NCI-H146 (cell line): ENCODE measurements around the gene UQCC2.

Experiments used
- DNase-seq: peaks from one replicate; lab custom pipeline; 2025; lab: John Stamatoyannopoulos, UW

Gene UQCC2

DNA sequence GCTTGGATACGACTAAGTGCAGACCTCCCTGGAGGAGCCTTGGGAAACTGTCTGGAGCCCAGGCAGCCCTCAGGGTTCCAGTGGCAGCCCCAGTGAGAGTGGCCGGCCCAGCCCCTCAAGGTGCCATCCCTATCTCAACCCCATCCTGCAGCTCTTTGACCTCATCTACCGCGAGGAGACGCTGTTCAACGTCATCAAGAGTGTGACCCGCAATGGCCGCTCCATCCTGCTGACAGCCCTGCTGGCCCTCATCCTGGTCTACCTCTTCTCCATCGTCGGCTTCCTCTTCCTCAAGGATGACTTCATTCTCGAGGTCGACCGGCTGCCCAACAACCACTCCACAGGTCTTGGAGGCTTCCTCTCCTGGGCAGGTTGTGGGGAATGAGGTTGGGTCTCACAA, 20.7 kb downstream of the UQCC2 start:
- DNase-seq: no peak

DNA sequence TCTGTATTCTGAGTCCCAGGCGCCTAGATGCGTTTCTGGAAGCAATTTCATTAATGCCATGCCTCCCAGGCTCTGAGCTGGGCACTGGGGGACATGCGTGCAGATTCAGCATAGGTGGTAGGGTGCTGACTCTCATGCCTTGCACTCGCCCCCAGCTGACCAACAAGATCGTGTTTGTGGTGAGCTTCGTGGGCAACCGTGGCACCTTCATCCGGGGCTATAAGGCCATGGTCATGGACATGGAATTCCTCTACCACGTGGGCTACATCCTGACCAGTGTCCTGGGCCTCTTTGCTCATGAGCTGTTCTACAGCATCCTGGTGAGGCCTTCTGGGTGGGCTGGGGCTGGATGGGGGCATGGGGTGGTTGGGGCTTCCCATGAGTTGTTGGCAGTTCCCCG, 21.6 kb downstream of the UQCC2 start:
- DNase-seq: no peak

DNA sequence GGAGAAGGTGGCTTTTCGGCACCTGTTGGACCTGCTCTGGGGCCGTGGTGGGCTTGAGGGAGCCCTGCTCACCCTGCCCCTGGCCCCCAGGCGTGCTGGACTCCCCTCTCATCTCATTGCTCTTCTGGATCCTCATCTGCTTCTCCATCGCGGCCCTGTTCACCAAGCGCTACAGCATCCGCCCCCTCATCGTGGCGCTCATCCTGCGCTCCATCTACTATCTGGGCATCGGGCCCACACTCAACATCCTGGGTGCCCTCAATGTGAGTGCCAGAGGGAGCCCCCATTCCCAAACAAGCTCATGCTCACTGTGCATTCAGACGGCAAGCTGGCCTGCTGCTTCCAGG, 22.4 kb downstream of the UQCC2 start:
- DNase-seq: no peak

DNA sequence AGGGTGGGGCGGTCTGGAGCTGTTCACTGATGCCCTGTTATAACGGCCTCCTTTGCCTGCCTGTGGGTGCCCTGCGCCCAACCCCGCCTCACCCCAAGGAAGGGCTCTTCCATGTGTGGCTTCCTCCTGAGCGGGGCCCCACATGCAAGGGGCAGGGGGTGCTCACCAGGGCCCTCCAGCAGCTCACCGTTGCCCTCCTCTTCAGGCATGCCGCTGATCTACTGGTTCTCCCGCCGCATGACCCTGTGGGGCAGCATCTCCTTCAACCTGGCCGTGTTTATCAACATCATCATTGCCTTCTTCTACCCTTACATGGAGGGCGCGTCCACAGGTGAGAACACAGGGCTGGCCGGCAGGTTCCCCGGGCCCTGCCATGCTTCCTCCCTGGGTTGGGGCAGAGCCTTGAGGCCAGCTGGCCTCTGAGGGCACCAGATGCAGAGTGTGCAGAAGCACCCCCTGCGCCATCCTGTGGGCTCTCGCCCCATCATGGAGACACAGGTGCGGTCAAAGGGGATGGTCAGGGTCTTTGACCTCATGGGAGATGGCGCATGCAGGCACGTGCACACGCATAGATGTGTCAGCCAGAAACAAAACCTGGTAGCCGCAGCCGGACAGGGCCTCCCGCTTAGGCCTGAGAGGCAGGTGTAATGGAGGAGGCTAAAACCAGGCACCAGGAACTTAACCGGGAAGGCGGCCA, 22.9 kb downstream of the UQCC2 start:
- no peak for DNase-seq

DNA sequence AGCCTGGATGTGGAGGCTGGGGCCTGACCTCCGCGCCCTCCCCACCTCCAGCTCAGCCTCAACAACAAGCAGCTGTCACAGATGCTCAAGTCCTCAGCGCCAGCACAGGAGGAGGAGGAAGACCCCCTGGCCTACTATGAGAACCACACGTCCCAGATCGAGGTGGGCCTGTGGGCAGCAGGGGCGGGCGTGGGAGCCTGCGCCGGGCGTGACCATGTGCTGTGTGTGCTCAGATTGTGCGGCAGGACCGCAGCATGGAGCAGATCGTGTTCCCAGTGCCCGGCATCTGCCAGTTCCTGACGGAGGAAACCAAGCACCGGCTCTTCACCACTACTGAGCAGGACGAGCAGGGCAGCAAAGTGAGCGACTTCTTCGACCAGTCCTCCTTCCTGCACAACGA, 23.5 kb downstream of the UQCC2 start:
- no peak for DNase-seq

DNA sequence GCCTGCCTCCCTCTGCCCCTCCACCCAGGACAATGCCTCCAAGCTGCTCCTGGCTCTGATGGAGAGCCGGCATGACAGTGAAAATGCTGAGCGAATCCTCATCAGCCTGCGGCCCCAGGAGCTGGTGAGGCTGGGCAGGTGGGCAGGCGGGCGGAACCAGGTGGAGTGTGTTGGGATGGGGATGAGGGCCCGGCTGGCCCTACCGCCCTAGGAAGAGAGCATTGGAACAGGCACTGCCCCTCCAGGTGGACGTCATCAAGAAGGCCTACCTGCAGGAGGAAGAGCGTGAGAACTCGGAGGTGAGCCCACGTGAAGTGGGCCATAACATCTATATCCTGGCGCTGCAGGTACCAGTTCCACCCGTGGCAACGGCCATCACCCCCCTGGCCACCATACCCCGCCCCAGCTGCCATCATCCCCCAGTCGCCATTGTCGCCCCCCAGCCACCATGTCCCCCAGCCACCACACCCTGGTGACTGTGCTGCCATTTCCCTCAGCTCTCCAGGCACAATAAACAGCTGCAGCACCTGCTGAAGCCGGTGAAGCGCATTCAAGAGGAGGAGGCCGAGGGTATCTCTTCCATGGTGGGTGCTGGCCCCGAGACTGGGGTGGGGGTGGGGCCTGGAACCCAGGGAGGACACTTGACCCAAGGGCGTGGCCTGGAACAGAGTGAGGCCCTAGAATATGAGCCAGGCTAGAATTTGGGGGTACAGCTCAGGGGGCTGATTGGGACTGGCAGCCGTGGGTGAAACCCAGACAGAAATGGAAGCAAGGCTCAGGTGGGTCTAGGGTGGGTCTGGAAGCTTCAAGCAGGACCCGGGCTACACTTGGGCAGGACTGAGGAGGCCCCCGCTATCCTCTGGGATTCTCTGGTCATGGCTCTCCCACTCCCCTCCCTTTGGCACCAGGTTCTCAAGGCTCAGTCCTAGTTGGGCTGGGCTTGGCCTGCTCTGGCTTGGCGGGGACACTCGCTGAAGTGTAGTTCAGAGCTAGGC, 24.2 kb downstream of the UQCC2 start:
- DNase-seq: no peak

DNA sequence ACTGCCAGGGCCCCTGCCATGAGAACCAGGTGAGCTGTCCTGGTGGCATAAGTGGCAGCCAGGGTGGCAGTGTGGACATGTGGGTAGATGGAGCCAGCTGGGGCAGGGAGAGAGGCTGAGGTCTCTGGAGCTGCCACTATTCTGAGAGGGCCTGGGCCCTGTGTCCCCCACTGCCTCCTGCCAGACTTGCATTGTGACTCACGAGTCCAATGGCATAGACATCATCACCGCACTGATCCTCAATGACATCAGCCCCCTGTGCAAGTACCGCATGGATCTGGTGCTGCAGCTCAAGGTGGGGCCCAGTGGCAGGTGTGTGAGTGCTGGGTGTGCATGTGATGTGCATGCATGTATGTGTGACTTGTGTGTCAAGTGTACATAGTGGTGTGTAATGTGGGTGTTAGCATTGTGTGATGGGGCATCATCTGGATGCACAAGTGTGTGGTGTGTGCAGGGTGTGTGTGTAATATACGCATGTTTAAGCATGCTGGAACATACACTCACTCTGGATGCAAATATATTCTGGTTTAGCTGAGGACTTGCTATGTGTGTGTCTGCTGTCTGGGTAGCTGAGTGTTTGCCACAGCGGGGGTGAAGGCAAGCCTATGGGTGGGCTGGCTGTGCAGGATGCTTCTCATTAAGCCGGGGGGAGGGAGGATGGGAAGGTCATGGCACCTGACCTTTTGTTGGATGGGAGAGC, 25.1 kb downstream of the UQCC2 start:
- DNase-seq: no peak

DNA sequence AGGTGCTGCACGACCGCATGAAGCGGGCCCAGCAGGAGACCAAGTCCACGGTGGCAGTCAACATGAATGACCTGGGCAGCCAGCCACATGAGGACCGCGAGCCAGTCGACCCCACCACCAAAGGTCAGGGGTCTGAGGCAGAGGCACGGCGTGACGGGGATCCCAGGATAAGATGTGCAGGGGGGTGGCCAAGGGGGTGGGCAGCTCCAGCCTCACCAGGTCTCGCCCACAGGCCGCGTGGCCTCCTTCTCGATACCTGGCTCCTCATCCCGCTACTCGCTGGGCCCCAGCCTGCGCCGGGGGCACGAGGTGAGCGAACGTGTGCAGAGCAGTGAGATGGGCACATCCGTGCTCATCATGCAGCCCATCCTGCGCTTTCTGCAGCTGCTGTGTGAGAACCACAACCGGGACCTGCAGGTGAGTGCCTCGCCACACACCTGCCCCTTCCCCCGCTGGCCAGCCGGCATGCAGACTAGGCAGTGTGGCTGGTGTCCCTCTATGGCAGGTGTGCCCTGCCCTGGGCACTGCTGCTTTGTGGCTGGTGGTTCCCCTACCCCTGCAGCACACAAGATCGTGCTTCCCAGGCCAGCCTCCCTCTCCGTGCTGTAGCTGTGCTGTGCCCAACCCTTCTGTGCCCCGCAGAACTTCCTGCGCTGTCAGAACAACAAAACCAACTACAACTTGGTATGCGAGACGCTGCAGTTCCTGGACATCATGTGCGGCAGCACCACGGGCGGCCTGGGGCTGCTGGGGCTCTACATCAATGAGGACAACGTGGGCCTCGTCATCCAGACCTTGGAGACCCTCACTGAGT, 25.9 kb downstream of the UQCC2 start:
- DNase-seq: no peak

DNA sequence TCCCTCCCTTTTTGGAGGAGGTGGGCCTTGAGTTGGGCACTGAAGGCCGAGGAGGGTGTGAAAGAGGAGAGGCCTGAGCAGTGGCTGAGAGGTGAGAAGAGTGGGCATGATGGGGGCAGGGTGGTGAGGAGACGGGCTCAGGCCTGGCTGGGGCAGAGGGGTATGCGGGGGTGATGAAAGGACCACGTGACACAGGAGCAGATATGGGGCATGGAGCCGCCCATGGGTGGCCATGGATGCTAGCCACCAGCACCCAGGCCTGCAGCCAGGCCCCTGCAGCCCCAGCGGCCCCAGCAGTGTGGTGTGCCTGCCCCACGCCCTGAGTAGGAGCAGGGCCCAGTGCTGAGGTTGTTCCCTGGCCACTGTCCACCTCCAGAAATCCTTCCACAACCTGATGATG, 26.5 kb downstream of the UQCC2 start:
- DNase-seq: no peak

DNA sequence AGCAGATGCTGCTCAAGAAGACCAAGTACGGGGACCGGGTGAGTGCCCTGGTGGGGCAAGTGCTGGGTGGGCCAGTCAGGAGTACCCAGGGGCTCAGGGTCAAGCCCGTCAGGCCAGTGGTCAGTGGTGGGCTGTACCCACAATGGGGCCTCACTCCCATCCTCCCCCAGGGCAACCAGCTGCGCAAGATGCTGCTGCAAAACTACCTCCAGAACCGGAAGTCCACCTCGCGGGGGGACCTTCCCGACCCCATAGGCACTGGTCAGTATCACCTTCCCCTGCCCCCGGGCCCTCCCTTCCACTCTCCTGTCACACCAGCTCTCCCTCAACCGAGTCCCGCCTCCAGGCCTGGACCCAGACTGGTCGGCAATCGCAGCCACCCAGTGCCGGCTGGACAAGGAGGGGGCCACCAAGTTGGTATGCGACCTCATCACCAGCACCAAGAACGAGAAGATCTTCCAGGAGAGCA, 27.0 kb downstream of the UQCC2 start:
- DNase-seq: no peak

DNA sequence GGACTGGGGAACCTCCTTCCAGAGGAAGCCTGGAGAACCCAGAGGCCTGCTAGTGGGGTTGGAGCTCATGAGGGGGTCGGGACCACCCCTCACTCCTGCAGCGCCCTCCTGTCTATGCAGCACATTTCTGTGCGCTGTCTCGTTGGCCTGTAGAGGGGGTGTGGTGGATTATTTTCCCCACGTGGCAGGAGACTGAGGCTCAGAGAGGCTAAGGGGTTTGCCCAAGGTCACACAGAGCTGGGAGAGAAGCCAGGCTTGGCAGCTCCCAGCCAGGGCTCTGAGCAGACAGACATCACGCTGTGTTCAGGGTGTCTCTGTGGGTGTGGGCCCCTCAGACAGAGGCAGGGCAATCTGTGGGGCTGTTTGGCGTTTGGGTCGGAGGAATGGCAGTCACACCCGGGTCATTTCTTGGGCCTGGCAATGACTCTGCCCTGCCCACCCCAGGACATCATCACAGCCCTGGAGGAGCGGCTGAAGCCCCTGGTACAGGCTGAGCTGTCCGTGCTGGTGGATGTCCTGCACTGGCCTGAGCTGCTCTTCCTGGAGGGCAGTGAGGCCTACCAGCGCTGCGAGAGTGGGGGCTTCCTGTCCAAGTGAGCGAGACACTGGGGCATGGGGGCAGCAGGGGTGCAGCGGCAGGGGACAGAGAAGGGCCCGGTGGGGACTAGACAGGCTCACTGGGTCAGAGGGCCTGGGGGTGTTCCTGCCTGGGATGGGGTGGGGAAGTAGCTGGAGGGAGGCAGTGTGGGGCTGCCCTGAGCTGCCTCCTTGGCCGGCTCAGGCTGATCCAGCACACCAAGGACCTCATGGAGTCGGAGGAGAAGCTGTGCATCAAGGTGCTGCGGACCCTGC, 27.7 kb downstream of the UQCC2 start:
- DNase-seq: no peak

DNA sequence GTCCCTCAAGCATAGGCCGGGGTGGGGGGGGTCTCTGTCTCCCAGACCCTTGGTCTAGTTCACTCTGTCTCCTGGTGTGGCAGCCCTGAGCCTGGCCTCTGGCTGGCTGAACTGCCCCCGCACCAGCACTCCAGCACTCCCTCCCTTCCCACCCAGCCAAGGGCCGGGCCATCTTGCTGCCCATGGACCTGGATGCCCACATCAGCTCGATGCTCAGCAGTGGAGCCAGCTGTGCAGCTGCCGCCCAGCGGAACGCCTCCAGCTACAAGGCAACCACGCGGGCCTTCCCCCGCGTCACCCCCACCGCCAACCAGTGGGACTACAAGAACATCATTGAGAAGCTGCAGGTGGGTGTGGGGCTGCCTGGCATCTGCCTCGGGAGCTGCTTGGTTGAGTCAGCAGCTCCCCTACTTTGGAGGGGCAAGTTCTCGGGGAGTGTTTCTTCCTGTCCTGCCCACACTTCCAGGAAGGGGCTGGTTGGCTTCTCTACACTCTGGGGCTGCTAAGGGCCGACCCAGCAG, 28.4 kb downstream of the UQCC2 start:
- no peak for DNase-seq

DNA sequence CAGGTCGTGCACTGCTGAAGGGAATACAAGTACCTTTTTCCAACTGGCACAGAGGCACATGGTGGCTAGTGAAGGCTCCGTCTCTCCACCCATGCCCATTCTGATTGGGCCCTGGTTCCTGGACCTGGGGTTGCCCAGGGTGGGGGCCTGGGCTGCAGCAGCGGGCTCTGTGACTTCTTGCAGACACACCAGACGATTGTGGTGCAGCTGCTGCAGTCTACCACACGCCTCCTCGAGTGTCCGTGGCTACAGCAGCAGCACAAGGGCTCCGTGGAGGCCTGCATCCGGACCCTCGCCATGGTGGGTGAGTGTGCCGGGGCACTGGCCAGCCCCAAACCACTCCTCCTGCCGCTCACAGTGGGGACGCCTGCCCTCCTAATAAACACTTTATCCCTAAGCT, 29.2 kb downstream of the UQCC2 start:
- no peak for DNase-seq

DNA sequence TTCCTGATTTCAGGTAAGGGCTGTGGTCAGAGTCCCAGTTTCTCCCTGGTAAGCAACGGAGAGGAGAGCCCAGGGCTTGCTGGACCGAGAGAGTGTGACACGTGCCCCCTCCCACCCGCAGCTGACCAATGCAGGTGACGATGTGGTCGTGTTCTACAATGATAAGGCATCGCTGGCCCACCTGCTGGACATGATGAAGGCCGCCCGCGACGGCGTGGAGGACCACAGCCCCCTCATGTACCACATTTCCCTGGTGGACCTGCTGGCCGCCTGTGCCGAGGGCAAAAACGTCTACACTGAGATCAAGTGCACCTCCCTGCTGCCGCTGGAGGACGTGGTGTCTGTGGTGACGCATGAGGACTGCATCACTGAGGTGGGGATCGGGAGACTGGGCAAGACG, 31.7 kb downstream of the UQCC2 start:
- DNase-seq: no peak

DNA sequence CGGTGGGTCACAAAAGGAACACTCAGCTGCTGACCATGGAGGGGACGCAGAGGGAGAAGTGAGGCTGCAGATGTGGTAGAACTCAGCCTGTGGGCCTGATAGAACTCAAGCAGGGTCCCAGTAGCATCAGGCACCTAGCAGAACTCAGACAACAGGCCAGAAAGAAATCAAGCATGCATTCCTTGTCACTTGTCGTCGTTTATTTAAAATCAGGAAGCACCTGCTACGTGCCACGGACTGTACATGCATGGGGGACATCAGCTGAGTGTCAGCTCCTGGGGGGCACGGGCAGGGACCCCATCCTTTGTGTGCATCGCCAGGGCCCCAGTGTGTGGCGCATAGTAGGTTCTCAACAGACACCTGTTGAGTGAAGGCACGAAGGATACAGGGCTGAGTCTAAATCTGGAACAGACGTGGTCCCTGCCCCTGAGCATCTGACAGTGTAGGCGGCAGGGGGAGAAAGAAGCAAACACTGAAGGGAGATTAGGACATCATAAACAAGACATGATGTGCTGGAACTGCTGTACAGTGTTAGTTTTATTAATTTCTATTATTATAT, 32.5 kb downstream of the UQCC2 start:
- DNase-seq: no peak

DNA sequence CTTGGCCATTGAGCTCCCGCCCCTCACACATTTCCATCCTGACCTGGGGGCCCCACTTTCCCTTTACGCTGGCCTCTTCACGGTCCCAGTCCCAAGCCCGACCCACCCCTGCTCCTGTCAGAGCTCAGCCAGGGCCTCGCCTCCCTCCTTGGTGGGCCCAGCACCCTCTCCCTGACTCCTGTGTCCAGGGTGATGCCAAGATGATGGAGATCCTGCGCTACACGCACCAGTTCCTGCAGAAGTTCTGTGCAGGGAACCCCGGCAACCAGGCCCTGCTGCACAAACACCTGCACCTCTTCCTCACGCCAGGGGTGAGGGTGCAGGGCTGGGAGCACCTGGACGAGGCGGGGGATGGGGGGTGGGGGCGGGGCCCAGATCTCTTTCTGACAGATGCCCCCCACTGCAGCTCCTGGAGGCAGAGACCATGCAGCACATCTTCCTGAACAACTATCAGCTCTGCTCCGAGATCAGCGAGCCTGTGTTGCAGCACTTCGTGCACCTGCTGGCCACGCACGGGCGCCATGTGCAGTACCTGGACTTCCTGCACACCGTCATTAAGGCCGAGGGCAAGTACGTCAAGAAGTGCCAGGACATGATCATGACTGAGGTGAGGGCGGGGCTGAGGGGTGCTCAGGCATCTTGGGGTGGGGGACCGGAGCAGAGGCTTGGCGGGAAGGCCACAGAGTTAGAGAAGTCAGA, 33.1 kb downstream of the UQCC2 start:
- DNase-seq: no peak

DNA sequence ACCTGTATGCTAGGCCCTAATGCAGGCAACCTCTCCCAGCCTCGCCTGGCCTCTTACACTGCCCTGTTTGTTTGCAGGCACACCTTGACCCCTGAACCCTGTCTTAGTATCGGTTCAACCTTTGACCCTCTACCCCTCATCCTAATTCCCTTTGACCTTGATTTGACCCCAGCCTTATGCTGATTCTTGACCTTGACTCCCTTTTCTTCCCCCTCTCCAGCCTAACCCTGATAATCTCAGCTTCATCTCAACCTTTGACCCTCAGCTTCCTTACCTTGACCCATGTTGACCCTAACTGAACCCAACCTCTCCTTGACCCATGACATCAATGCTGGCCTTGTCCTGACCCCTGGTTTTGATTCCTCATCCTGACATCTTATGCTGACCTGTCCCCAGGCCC, 33.8 kb downstream of the UQCC2 start:
- no peak for DNase-seq

DNA sequence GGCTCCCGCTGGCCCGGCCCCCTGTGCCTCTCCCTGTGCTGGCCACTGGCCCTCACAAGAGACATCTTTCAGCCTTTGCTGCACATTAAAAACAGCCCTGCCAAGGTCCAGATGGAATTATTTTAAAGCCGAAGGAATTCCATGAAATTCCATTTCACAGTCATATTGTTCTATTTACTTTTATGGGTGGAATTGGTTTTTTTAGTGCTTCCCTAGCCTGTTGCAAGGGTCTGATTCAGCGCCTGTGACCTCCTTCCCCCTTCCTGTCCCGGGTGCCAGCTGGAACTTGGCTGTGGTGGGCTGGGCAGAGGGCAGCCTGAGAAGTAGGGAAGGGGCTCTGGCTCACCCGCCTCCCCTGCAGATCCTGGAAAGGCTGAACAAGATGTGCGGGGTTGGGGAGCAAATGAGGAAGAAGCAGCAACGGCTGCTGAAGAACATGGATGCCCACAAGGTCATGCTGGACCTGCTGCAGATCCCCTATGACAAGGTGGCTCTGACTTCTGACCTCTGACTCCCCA, 34.3 kb downstream of the UQCC2 start:
- DNase-seq: no peak

DNA sequence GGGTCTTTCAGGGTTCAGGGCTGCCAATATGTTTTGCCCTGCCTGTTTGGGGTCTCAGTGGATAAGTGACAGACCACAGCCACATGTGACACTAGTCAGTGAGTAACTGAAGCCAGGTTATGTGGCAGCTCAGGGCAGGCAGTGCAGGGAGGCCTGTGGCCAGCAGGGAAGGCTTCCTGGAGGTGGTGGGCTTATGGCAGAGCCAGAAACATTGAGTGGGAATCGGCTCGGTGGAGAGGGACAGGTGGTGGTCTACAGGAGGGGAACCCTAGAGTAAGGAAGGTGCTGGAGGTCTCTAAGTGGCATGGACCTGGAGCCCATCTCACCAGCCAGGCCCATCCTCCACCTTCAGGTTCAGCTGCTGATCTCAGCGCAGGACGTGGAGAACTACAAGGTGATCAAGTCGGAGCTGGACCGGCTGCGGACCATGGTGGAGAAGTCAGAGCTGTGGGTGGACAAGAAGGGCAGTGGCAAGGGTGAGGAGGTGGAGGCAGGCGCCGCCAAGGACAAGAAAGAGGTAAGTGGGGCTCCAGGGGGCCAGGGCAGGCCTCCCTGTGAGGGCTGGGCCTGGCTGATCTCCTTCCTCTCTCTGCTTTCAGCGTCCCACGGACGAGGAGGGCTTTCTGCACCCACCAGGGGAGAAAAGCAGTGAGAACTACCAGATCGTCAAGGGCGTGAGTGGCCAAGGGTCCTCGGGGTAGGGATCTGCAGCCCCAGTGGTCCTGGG, 34.9 kb downstream of the UQCC2 start:
- DNase-seq: no peak
